Esophagus squamous epithelium (tissue), 4 donors: ENCODE results near the gene PTBP3.

ENCODE experiments used
- POLR2A ChIP-seq, 4 donors: fragments of 450-650 bp; IDR thresholded peaks; one replicate each; pipeline ENCODE4 v1.6.1; 2017; ENCODE audit warnings: antibody characterized with exemption in 4 of 4, mild to moderate bottlenecking in 4 of 4, moderate library complexity in 3 of 4
- TF ChIP-seq, protein P1 (sequence below), 6 experiments: fragments of 450-650 bp in 4 of 6; fragments of 200-600 bp in 2 of 6; sonication (generic) in 2 of 6; IDR thresholded peaks; one replicate each; pipeline ENCODE4 v1.5.1; 2016 to 2019; ENCODE audit warnings: antibody characterized with exemption in 6 of 6, mild to moderate bottlenecking in 4 of 6, moderate library complexity in 4 of 6

DNA sequence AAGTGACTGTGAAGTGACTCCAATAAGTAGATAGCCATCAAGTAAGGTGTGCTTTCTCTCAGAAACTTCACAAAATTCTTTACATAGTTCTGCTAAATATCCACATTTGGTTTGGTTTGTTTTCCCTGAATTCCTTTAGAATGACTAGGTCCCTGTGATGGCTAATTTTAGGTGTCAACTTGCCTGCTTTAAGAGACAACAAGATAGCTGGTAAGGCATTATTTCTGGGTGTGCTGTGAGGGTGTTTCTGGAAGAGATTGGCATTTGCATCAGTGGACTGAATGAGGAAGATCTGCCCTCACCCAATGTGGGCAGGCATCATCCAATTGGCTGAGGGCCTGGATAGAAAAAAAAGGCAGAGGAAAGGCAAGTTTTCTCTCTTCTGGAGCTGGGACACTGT is 8.3 kb upstream of the PTBP3 start:
- TF ChIP-seq, protein P1, sequence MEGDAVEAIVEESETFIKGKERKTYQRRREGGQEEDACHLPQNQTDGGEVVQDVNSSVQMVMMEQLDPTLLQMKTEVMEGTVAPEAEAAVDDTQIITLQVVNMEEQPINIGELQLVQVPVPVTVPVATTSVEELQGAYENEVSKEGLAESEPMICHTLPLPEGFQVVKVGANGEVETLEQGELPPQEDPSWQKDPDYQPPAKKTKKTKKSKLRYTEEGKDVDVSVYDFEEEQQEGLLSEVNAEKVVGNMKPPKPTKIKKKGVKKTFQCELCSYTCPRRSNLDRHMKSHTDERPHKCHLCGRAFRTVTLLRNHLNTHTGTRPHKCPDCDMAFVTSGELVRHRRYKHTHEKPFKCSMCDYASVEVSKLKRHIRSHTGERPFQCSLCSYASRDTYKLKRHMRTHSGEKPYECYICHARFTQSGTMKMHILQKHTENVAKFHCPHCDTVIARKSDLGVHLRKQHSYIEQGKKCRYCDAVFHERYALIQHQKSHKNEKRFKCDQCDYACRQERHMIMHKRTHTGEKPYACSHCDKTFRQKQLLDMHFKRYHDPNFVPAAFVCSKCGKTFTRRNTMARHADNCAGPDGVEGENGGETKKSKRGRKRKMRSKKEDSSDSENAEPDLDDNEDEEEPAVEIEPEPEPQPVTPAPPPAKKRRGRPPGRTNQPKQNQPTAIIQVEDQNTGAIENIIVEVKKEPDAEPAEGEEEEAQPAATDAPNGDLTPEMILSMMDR (IDR thresholded peaks at IDR 0.05): no peak
- no peak for TF ChIP-seq POLR2A (IDR thresholded peaks at IDR 0.05)
